Glutamatergic neuron (in vitro differentiated cells): ENCODE results near the gene C13orf46. TPM values are rescaled to one million over a fixed set of nuclear protein-coding genes. Genes with fewer than 3 reads are reported as not detected.
A peak's percentile ranks its signal among the peaks of the same experiment; 100 is the strongest.
"Not testable (repeated sequence)": the region's sequence is repeated elsewhere in the genome, so short reads cannot be mapped to it uniquely, and the experiment has no call there.

Source experiments
- DNase-seq: peaks from one replicate; pipeline ENCODE4 v3.0.0; 2022
- H3K27ac Mint-ChIP-seq: one replicate; pipeline ENCODE4 v1.8.0; 2020; ENCODE audit warnings: mild to moderate bottlenecking, mixed read lengths, inconsistent platforms; ENCODE audit not compliant: unreplicated experiment
- H3K27me3 Mint-ChIP-seq: one replicate; pipeline ENCODE4 v1.8.0; 2020; ENCODE audit warnings: mild to moderate bottlenecking, moderate library complexity, mixed read lengths, inconsistent platforms; ENCODE audit not compliant: unreplicated experiment
- H3K36me3 Mint-ChIP-seq: one replicate; pipeline ENCODE4 v1.8.0; 2020; ENCODE audit warnings: mild to moderate bottlenecking, mixed read lengths, inconsistent platforms; ENCODE audit not compliant: unreplicated experiment
- H3K4me1 Mint-ChIP-seq: one replicate; pipeline ENCODE4 v1.8.0; 2020; ENCODE audit warnings: mild to moderate bottlenecking, low read depth, mixed read lengths, inconsistent platforms; ENCODE audit not compliant: unreplicated experiment
- H3K4me3 Mint-ChIP-seq: one replicate; pipeline ENCODE4 v1.8.0; 2020; ENCODE audit warnings: mild to moderate bottlenecking, mixed read lengths, inconsistent platforms; ENCODE audit not compliant: unreplicated experiment
- H3K9me3 Mint-ChIP-seq: one replicate; pipeline ENCODE4 v1.8.0; 2020; ENCODE audit warnings: mild to moderate bottlenecking, moderate library complexity, mixed read lengths, inconsistent platforms; ENCODE audit not compliant: unreplicated experiment
- CTCF ChIP-seq: fragments of 200-600 bp; sonication (generic); IDR thresholded peaks from one replicate; pipeline ENCODE4 v1.5.0; 2021; ENCODE audit not compliant: partially characterized antibody, unreplicated experiment
- total RNA-seq: library from RNA; stranded (reverse); fragmentation: NEBNext Ultra II Directional; extraction: Animal tissue kit (Norgen Biotek cat#: 25700); gene quantifications from one replicate; pipeline ENCODE4 v1.2.1, GENCODE V29; 2021; ENCODE audit not compliant: unreplicated experiment

C13orf46 gene
- total RNA-seq, 1 donor from 2014 or later, result 0.71 TPM

- DNase-seq, result no peak
- H3K27ac Mint-ChIP-seq, result peak overlapping the region; percentile 2
- H3K4me1 Mint-ChIP-seq, result no peaks in the 10 kb centered on the region
- peak overlapping the region; percentile 82 for H3K4me3 Mint-ChIP-seq
- no peak for TF ChIP-seq CTCF
- H3K36me3 Mint-ChIP-seq, result peaks cover 23% of the 10 kb centered on the region
- H3K27me3 Mint-ChIP-seq, result peaks cover 15% of the 10 kb centered on the region
- peaks cover 14% of the 10 kb centered on the region for H3K9me3 Mint-ChIP-seq
Observed at GRCh38 chr13:113914333-113915011, 59.4 kb downstream of the C13orf46 start.

GRCh38 chr13:113913838-113914237 lies 60.0 kb downstream of the C13orf46 start:
- Mint-ChIP-seq H3K36me3 (peaks cover 23% of the 10 kb centered on the region), H3K27me3 (peaks cover 15% of the 10 kb centered on the region), H3K9me3 (peaks cover 14% of the 10 kb centered on the region), H3K4me3 (peak overlapping the region; percentile 82), H3K27ac (peak overlapping the region; percentile 2)
- not testable (repeated sequence) for DNase-seq, H3K4me1 Mint-ChIP-seq

GRCh38 chr13:113913408-113913807 lies 60.5 kb downstream of the C13orf46 start:
- Mint-ChIP-seq H3K27me3 (peaks cover 15% of the 10 kb centered on the region), H3K9me3 (peaks cover 14% of the 10 kb centered on the region), H3K36me3 (peaks cover 23% of the 10 kb centered on the region), H3K4me3 (peak overlapping the region; percentile 54)
- H3K27ac Mint-ChIP-seq, H3K4me1 Mint-ChIP-seq, DNase-seq: not testable (repeated sequence)

GRCh38 chr13:113912596-113912995 lies 61.3 kb downstream of the C13orf46 start:
- Mint-ChIP-seq H3K4me1 (peaks cover 15% of the 10 kb centered on the region), H3K9me3 (peaks cover 15% of the 10 kb centered on the region), H3K36me3 (peaks cover 23% of the 10 kb centered on the region), H3K4me3 (peak overlapping the region; percentile 17), H3K27me3 (peaks cover 14% of the 10 kb centered on the region), H3K27ac (no peak overlapping the region)
- DNase-seq, result no peak
- TF ChIP-seq CTCF, result no peak

- no peaks in the 10 kb centered on the region for H3K27me3 Mint-ChIP-seq
- peak overlapping the region; percentile 77 for H3K27ac Mint-ChIP-seq
- DNase-seq, result no peak
Observed at GRCh38 chr13:113907635-113908617, 66.0 kb downstream of the C13orf46 start.

More at GRCh38 chr13:113907635-113908617, 66.0 kb downstream of the C13orf46 start:
- Mint-ChIP-seq H3K36me3 (peaks cover 9% of the 10 kb centered on the region), H3K4me1 (peaks cover 20% of the 10 kb centered on the region), H3K9me3 (peaks cover 2% of the 10 kb centered on the region), H3K4me3 (peak overlapping the region; percentile 53)
- no peak for TF ChIP-seq CTCF
